Activated CD8-positive, alpha-beta T cell treated with anti-CD3 and anti-CD28 coated beads for 36 hours (primary cell): ENCODE measurements around the gene RHOA. TPM values are rescaled to one million over a fixed set of nuclear protein-coding genes. Genes with fewer than 3 reads are reported as not detected.
A peak's percentile ranks its signal among the peaks of the same experiment; 100 is the strongest.

Experiments
- ATAC-seq: fragments of 200-7000 bp; cut with Tn5 transposase; one replicate; pipeline ENCODE4 v1.10.0; 2021; ENCODE audit warnings: mild to moderate bottlenecking, moderate library complexity
- CTCF ChIA-PET: fragments of 350-600 bp; sonication (Branson Sonifier 250); formaldehyde crosslinking; loops from one replicate; lab custom pipeline; 2021; ENCODE audit warnings: antibody characterized with exemption; lab: Charles Lee
- POLR2A ChIA-PET: fragments of 350-600 bp; sonication (Branson Sonifier 250); formaldehyde crosslinking; loops from one replicate; lab custom pipeline; 2021; ENCODE audit warnings: antibody characterized with exemption; lab: Charles Lee
- DNase-seq: peaks from one replicate; pipeline ENCODE4 v3.0.0-alpha.2; 2020
- H3K27ac Mint-ChIP-seq: one replicate; pipeline ENCODE4 v1.8.0; 2021; ENCODE audit warnings: mild to moderate bottlenecking, mixed read lengths
- H3K27me3 Mint-ChIP-seq: one replicate; pipeline ENCODE4 v1.8.0; 2021; ENCODE audit warnings: mixed read lengths
- H3K36me3 Mint-ChIP-seq: one replicate; pipeline ENCODE4 v1.8.0; 2021; ENCODE audit warnings: low read depth, mixed read lengths
- H3K4me1 Mint-ChIP-seq: one replicate; pipeline ENCODE4 v1.8.0; 2021; ENCODE audit warnings: low read depth, mixed read lengths
- H3K4me3 Mint-ChIP-seq: one replicate; pipeline ENCODE4 v1.8.0; 2021; ENCODE audit warnings: mild to moderate bottlenecking, moderate library complexity, mixed read lengths
- H3K9me3 Mint-ChIP-seq: one replicate; pipeline ENCODE4 v1.8.0; 2021; ENCODE audit warnings: mixed read lengths
- intact Hi-C: fragments of 100-400 bp; cut with micrococcal nuclease; formaldehyde crosslinking; loops from one replicate; pipeline ENCODE4 v1.10.0; 2022
- total RNA-seq, 2 experiments: library from RNA; stranded (reverse); gene quantifications; one replicate each; pipeline ENCODE4 v1.2.3, GENCODE V29; 2021
- TF ChIP-seq, protein P1 (sequence below): fragments of 200-600 bp; IDR thresholded peaks from one replicate; pipeline ENCODE4 v1.8.0; 2022; ENCODE audit warnings: antibody characterized with exemption, mild to moderate bottlenecking

Gene RHOA
- total RNA-seq, 2 experiments from 2014 or later, result 432 to 437 TPM

GRCh38 chr3:49414753-49415152, 3.0 kb upstream of the RHOA start:
- POLR2A ChIA-PET, result interaction anchor here (2.3 to 2.6 kb wide), 2 partner anchors 11 to 75 kb away, joined by 7 to 15 read pairs; partner anchors contain the start of gene USP4
- peaks cover 61% of the 10 kb centered on the region for H3K4me1 Mint-ChIP-seq
- no peak for DNase-seq
- no peak for ATAC-seq
- H3K27ac Mint-ChIP-seq, result peak overlapping the region; percentile 98
- H3K36me3 Mint-ChIP-seq, result peaks cover 54% of the 10 kb centered on the region
- CTCF ChIA-PET, result interaction anchor here (0.9 to 4.2 kb wide), 4 partner anchors 11 to 34 kb away, joined by 4 to 23 read pairs (median 6); partner anchors contain the start of gene NICN1
- intact Hi-C loops, result no loop called here
- no peak overlapping the region for H3K4me3 Mint-ChIP-seq
- TF ChIP-seq, protein P1, sequence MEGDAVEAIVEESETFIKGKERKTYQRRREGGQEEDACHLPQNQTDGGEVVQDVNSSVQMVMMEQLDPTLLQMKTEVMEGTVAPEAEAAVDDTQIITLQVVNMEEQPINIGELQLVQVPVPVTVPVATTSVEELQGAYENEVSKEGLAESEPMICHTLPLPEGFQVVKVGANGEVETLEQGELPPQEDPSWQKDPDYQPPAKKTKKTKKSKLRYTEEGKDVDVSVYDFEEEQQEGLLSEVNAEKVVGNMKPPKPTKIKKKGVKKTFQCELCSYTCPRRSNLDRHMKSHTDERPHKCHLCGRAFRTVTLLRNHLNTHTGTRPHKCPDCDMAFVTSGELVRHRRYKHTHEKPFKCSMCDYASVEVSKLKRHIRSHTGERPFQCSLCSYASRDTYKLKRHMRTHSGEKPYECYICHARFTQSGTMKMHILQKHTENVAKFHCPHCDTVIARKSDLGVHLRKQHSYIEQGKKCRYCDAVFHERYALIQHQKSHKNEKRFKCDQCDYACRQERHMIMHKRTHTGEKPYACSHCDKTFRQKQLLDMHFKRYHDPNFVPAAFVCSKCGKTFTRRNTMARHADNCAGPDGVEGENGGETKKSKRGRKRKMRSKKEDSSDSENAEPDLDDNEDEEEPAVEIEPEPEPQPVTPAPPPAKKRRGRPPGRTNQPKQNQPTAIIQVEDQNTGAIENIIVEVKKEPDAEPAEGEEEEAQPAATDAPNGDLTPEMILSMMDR, result no peak
- H3K27me3 Mint-ChIP-seq, result no peaks in the 10 kb centered on the region
- H3K9me3 Mint-ChIP-seq, result no peaks in the 10 kb centered on the region

DNA sequence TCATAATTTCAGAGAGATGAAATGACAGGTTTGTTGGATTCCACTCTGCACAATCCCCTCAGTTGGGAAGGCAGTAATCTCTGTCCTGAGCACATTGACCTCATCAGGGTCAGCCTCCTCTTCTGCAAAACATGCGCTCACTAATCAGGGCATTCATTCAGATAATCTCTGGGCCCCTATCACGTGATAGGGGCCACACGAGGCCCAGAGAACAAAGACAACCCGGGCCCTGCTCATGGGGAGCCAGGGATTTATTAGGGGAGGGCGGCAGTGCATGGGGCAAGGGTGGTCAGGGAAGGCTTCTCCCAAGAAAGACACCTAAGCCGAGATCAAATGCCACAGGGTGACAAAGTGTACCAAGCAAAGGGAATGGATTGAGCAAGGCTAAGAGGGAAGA, 1.6 kb upstream of the RHOA start:
- intact Hi-C loops, result no loop called here
- CTCF ChIA-PET, result interaction anchor here (2.2 kb wide), 1 partner anchor 36 kb away, joined by 14 read pairs; no protein-coding TSS in a partner anchor
- DNase-seq, result no peak
- H3K27ac Mint-ChIP-seq, result peak overlapping the region; percentile 93
- H3K36me3 Mint-ChIP-seq, result peaks cover 53% of the 10 kb centered on the region
- peak overlapping the region; percentile 89 for H3K4me3 Mint-ChIP-seq
- TF ChIP-seq, protein P1, result no peak
- H3K4me1 Mint-ChIP-seq, result peaks cover 64% of the 10 kb centered on the region
- H3K9me3 Mint-ChIP-seq, result no peaks in the 10 kb centered on the region
- no peaks in the 10 kb centered on the region for H3K27me3 Mint-ChIP-seq
- POLR2A ChIA-PET, result interaction anchor here (0.9 to 3.9 kb wide), 5 partner anchors 9 to 319 kb away, joined by 3 to 37 read pairs (median 4); partner anchors contain the start of genes AMT, QRICH1 and USP4
- no peak for ATAC-seq

DNA sequence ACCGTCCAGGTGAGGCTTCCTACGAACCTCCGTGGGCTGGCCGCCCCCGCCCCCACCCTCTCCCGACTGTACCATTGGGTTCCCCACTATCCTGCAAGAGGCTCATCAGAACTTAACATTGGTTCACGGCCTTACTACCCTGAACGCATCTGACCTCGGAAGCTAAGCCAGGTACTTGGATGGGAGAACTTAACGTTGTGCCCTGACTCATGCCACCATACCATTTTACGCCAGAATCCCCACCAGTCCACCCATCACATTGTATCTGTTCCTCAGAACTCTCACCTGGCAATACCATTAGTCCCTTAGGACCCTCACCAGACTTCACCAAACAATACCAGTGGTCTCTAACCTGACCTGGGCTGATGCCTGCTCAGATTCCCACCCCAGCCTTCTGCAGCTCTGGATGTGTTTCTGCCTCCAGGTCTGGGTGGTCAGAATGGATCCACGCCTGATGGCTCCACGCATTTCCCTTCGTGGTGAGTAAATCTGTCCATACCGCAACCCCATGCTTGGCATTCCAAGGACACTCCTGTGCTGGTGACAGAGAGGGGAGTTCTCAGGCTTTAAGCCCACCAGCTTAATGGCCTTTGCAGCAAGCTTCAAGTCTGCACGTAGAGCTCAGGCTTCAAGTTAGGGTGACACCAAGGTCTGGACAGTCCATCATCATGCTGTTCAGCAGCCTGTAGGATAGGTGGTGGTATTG, 1.0 kb upstream of the RHOA start:
- ATAC-seq (no peak), DNase-seq (no peak)
- TF ChIP-seq, protein P1, result no peak
- H3K4me3 Mint-ChIP-seq, result peak overlapping the region; percentile 89
- H3K9me3 Mint-ChIP-seq, result no peaks in the 10 kb centered on the region
- peak overlapping the region; percentile 93 for H3K27ac Mint-ChIP-seq
- no peaks in the 10 kb centered on the region for H3K27me3 Mint-ChIP-seq
- intact Hi-C loops, result loop anchor here (1.0 kb wide), 1 partner anchor 72 kb away; the partner anchor contains the start of gene USP4
- peaks cover 65% of the 10 kb centered on the region for H3K4me1 Mint-ChIP-seq
- peaks cover 54% of the 10 kb centered on the region for H3K36me3 Mint-ChIP-seq
- ChIA-PET CTCF (interaction anchor here (2.2 to 5.0 kb wide), 2 partner anchors 36 to 73 kb away, joined by 14 to 31 read pairs; partner anchors contain the start of gene USP4), POLR2A (interaction anchor here (0.5 to 3.9 kb wide), 13 partner anchors 8 to 320 kb away, joined by 3 to 37 read pairs (median 4); partner anchors contain the start of genes NICN1, QRICH1 and USP4)

GRCh38 chr3:49411535-49411967, 225 bp downstream of the RHOA start:
- TF ChIP-seq, protein P1, result no peak
- peak overlapping the region; percentile 89 for H3K4me3 Mint-ChIP-seq
- intact Hi-C loops, result no loop called here
- H3K9me3 Mint-ChIP-seq, result no peaks in the 10 kb centered on the region
- peaks cover 52% of the 10 kb centered on the region for H3K36me3 Mint-ChIP-seq
- peak overlapping the region; percentile 94 for H3K27ac Mint-ChIP-seq
- ATAC-seq, result peak; percentile 8
- ChIA-PET POLR2A (interaction anchor here (0.7 to 3.9 kb wide), 12 partner anchors 9 to 268 kb away, joined by 3 to 37 read pairs (median 5); partner anchors contain the start of genes GPX1, NICN1 and USP4), CTCF (interaction anchor here (1.0 to 5.0 kb wide), 3 partner anchors 17 to 72 kb away, joined by 3 to 31 read pairs (median 14); partner anchors contain the start of genes NICN1 and USP4)
- peaks cover 63% of the 10 kb centered on the region for H3K4me1 Mint-ChIP-seq
- H3K27me3 Mint-ChIP-seq, result no peaks in the 10 kb centered on the region
- peak; percentile 61 for DNase-seq
